ENCODE results near the gene POLK. TPM values are rescaled to one million over a fixed set of nuclear protein-coding genes. Genes with fewer than 3 reads are reported as not detected.
"Not testable (repeated sequence)": the region's sequence is repeated elsewhere in the genome, so short reads cannot be mapped to it uniquely, and the experiment has no call there.

Gene POLK
- total RNA-seq, 2 donors from 2014 or later, result 31.4 to 34.2 TPM

DNA sequence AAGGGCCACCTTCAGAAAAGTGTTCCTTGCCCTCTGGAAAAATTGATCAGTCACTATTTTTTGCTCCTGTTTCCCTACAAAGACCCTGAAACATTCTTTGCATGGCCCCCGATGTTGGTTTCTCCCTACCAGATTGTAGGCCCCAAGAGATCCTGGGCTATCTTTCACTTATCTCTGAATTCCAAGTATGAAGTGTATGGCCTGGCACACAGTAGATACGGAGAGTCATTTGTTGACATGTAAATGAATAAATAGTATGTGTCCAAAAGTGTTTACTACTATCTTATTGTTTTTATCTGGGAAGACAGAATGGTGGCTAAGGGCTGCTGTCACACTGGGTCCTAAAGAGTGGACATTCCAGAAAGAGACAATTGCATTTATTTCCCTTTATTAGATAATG is 92.1 kb downstream of the POLK start:
- no peaks in the 10 kb centered on the region for H3K27me3 Mint-ChIP-seq (ENCODE audit: low read depth)
- ATAC-seq (replicated peaks in 1 of 2), result no peak
- no peak overlapping the region for H3K27ac Mint-ChIP-seq
- H3K4me3 Mint-ChIP-seq, result no peak overlapping the region
- peaks cover 6% of the 10 kb centered on the region for H3K4me1 Mint-ChIP-seq (ENCODE audit: low read depth)
- peaks cover 4 to 8% of the 10 kb centered on the region in 2 donors for H3K36me3 Mint-ChIP-seq (ENCODE audit: insufficient read depth in 2 of 2)
- no peak for DNase-seq
- H3K9me3 Mint-ChIP-seq, result no peaks in the 10 kb centered on the region

- not testable (repeated sequence) for H3K9me3 Mint-ChIP-seq
Measured at GRCh38 chr5:75607341-75607740, 95.7 kb downstream of the POLK start.

DNA sequence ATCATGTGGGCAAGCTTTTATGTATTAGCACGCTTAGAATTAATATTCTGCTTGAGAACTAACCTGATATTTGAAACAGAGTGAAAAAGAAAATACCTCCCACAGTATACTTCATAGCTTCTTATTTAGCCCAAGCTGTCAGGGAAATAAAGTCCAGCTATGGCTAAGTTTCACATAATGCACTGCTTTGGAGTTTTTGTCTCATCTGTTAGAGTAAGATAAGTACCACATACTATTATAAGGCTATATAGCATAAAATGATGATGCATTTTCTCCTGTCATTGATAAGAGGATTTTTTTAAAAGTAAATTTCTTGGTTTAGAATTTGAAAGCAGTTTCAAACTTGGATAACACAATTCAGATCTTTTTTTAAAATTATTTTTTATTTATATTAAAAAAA is 97.2 kb downstream of the POLK start:
- H3K9me3 Mint-ChIP-seq, result no peaks in the 10 kb centered on the region
- DNase-seq (no peak), ATAC-seq (replicated peaks in 1 of 2) (no peak)
- peaks cover 2% of the 10 kb centered on the region in 2 donors for H3K36me3 Mint-ChIP-seq (ENCODE audit: insufficient read depth in 2 of 2)
- H3K27me3 Mint-ChIP-seq (ENCODE audit: low read depth), result peaks cover 29% of the 10 kb centered on the region
- no peak overlapping the region for H3K27ac Mint-ChIP-seq
- no peak overlapping the region for H3K4me3 Mint-ChIP-seq
- H3K4me1 Mint-ChIP-seq (ENCODE audit: low read depth), result peaks cover 5% of the 10 kb centered on the region

More at GRCh38 chr5:75607341-75607740, 95.7 kb downstream of the POLK start:
- H3K36me3 Mint-ChIP-seq (ENCODE audit: insufficient read depth in 2 of 2); H3K4me1 Mint-ChIP-seq (ENCODE audit: low read depth); DNase-seq; H3K27ac Mint-ChIP-seq; ATAC-seq (replicated peaks in 1 of 2); H3K4me3 Mint-ChIP-seq: not testable (repeated sequence)
- H3K27me3 Mint-ChIP-seq (ENCODE audit: low read depth), result peaks cover 20% of the 10 kb centered on the region

DNA sequence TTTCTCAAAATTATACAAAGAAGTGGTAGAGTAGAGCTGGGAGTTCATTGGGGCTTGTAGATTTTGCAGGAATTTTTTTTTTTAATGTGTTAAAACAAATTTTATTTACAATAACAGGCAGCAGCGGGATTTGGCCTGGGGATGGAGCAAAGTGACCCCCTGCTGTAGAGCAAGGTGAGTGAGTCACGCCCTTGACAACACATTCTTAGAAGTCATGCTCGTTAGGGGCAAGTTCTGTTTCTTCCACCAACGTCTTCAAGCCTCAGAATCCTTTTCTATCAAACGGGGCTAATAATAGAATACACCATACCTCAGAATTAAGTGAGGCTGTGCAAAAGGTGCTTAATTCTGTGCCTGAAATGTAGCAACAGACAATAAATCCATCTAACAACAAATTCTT is 98.5 kb downstream of the POLK start:
- peaks cover 29% of the 10 kb centered on the region for H3K27me3 Mint-ChIP-seq (ENCODE audit: low read depth)
- H3K4me3 Mint-ChIP-seq, result no peak overlapping the region
- H3K27ac Mint-ChIP-seq, result no peak overlapping the region
- no peaks in the 10 kb centered on the region for H3K9me3 Mint-ChIP-seq
- no peak for DNase-seq
- ATAC-seq (replicated peaks in 1 of 2), result no peak
- H3K4me1 Mint-ChIP-seq (ENCODE audit: low read depth), result peaks cover 5% of the 10 kb centered on the region
- peaks cover 0 to 2% of the 10 kb centered on the region in 2 donors for H3K36me3 Mint-ChIP-seq (ENCODE audit: insufficient read depth in 2 of 2)

DNA sequence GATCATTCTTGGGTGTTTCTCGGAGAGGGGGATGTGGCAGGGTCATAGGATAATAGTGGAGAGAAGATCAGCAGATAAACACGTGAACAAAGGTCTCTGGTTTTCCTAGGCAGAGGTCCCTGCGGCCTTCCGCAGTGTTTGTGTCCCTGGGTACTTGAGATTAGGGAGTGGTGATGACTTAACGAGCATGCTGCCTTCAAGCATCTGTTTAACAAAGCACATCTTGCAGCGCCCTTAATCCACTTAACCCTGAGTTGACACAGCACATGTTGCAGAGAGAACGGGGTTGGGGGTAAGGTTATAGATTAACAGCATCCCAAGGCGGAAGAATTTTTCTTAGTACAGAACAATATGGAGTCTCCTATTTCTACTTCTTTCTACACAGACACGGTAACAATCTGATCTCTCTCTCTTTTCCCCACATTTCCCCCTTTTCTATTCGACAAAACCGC is 99.2 kb downstream of the POLK start:
- Mint-ChIP-seq H3K27me3 (ENCODE audit: low read depth) (peaks cover 29% of the 10 kb centered on the region), H3K4me3 (peak overlapping the region in 1 of 2 donors; percentile 44)
- ATAC-seq (replicated peaks in 1 of 2); DNase-seq; H3K36me3 Mint-ChIP-seq (ENCODE audit: insufficient read depth in 2 of 2); H3K4me1 Mint-ChIP-seq (ENCODE audit: low read depth); H3K9me3 Mint-ChIP-seq; H3K27ac Mint-ChIP-seq: not testable (repeated sequence)

GRCh38 chr5:75611311-75612225 is 99.9 kb downstream of the POLK start, which contains the start of gene ANKDD1B:
ANKDD1B (plus strand) TSS chr5:75611453; CDS start chr5:75611635, 182 bp downstream.
- no peaks in the 10 kb centered on the region for H3K9me3 Mint-ChIP-seq
- ATAC-seq (replicated peaks in 1 of 2) (peak in 1 of 2 donors; percentile 43), DNase-seq (peak in 1 of 2 donors; percentile 7)
- H3K36me3 Mint-ChIP-seq (ENCODE audit: insufficient read depth in 2 of 2), result peaks cover 0 to 2% of the 10 kb centered on the region in 2 donors
- peaks cover 29% of the 10 kb centered on the region for H3K27me3 Mint-ChIP-seq (ENCODE audit: low read depth)
- no peak within 1 kb of the TSS for H3K27ac Mint-ChIP-seq
- peak within 1 kb of the TSS in 1 of 2 donors; percentile 44 for H3K4me3 Mint-ChIP-seq
- H3K4me1 Mint-ChIP-seq (ENCODE audit: low read depth), result peaks cover 5% of the 10 kb centered on the region

DNA sequence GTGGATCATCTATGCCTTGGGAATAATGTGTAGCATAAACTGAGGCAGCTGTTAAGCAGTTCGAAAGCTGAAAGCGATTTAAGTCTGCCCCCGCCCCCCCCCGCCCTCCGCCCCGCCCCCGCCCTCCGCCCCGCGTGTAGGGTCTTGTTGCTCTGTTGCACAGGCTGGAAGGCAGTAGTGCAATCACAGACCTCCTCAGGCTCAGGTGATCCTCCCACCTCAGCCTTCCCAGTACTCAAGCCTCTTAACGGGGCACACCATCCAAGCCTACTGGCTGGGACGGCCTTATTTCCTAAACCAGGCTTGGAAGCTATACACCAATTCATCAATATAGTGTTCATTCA is 100.5 kb downstream of the POLK start:
- peaks cover 0 to 2% of the 10 kb centered on the region in 2 donors for H3K36me3 Mint-ChIP-seq (ENCODE audit: insufficient read depth in 2 of 2)
- no peak for ATAC-seq (replicated peaks in 1 of 2)
- peaks cover 5% of the 10 kb centered on the region for H3K4me1 Mint-ChIP-seq (ENCODE audit: low read depth)
- no peaks in the 10 kb centered on the region for H3K9me3 Mint-ChIP-seq
- H3K27ac Mint-ChIP-seq, result no peak overlapping the region
- H3K27me3 Mint-ChIP-seq (ENCODE audit: low read depth), result peaks cover 29% of the 10 kb centered on the region
- no peak overlapping the region for H3K4me3 Mint-ChIP-seq
- no peak for DNase-seq

- no peak overlapping the region for H3K4me3 Mint-ChIP-seq
- H3K36me3 Mint-ChIP-seq (ENCODE audit: insufficient read depth in 2 of 2), result peaks cover 0 to 2% of the 10 kb centered on the region in 2 donors
- H3K4me1 Mint-ChIP-seq (ENCODE audit: low read depth), result peaks cover 5% of the 10 kb centered on the region
- no peak overlapping the region for H3K27ac Mint-ChIP-seq
- peaks cover 29% of the 10 kb centered on the region for H3K27me3 Mint-ChIP-seq (ENCODE audit: low read depth)
- no peak for DNase-seq
- H3K9me3 Mint-ChIP-seq, result no peaks in the 10 kb centered on the region
- no peak for ATAC-seq (replicated peaks in 1 of 2)
Measured at GRCh38 chr5:75612901-75613300, 101.2 kb downstream of the POLK start.

DNA sequence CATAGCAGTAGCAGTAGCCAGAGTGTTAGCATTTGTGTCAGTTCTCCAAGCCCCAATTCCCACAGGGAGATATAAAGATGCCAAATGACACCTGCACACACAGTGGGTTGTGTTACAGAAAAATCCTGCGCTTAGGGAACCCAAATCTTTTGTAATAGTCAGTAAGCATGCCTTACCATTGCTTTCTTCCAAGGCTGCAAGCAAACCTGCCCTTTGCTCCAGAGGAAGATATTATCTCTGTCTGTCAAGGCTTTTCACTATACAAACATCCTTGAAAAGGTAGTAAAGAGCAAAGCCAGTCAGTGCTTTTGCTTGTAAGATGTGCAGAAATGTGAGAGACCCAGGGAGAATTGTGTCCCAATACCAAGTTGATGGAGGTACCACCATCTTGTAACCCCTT is 102.5 kb downstream of the POLK start:
- peaks cover 5% of the 10 kb centered on the region for H3K4me1 Mint-ChIP-seq (ENCODE audit: low read depth)
- peaks cover 29% of the 10 kb centered on the region for H3K27me3 Mint-ChIP-seq (ENCODE audit: low read depth)
- no peak for ATAC-seq (replicated peaks in 1 of 2)
- H3K36me3 Mint-ChIP-seq (ENCODE audit: insufficient read depth in 2 of 2), result peaks cover 0 to 2% of the 10 kb centered on the region in 2 donors
- H3K4me3 Mint-ChIP-seq, result no peak overlapping the region
- H3K27ac Mint-ChIP-seq, result no peak overlapping the region
- DNase-seq, result no peak
- H3K9me3 Mint-ChIP-seq, result no peaks in the 10 kb centered on the region

DNA sequence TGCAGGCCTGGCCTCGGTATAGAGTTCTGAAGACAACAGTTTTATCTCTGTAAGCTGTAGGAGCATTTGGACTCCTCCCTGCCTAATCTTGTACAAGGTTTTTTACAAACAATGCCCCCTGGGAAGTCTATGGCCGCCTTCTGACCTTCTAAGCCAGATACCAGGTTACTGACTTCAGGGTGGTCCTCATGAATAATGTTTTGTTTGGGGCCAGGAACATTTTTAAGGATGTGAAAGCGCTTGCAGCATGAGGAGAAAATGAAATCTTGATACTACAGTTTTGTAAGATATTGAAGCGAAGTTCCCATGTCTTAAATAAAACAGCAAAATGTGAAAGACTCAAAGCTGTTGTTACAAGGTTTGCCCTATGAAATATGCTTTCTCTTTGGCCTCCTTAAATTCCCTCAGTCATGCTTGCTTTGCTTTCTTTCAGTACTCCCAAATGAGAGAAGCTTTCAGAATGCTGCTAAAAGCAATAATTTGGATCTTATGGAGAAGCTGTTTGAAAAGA is 104.7 kb downstream of the POLK start:
- Mint-ChIP-seq H3K27ac (no peak overlapping the region), H3K9me3 (no peaks in the 10 kb centered on the region), H3K27me3 (ENCODE audit: low read depth) (peaks cover 11% of the 10 kb centered on the region), H3K4me3 (no peak overlapping the region), H3K4me1 (ENCODE audit: low read depth) (no peaks in the 10 kb centered on the region), H3K36me3 (ENCODE audit: insufficient read depth in 2 of 2) (no peaks in the 10 kb centered on the region)
- no peak for ATAC-seq (replicated peaks in 1 of 2)
- no peak for DNase-seq

GRCh38 chr5:75616971-75617621 is 105.4 kb downstream of the POLK start:
- no peak for DNase-seq
- no peak for ATAC-seq (replicated peaks in 1 of 2)
- no peaks in the 10 kb centered on the region for H3K4me1 Mint-ChIP-seq (ENCODE audit: low read depth)
- peaks cover 11% of the 10 kb centered on the region for H3K27me3 Mint-ChIP-seq (ENCODE audit: low read depth)
- H3K36me3 Mint-ChIP-seq (ENCODE audit: insufficient read depth in 2 of 2), result no peaks in the 10 kb centered on the region
- H3K27ac Mint-ChIP-seq, result no peak overlapping the region
- H3K9me3 Mint-ChIP-seq, result no peaks in the 10 kb centered on the region
- no peak overlapping the region for H3K4me3 Mint-ChIP-seq

GRCh38 chr5:75617736-75618352 is 106.2 kb downstream of the POLK start:
- ATAC-seq (replicated peaks in 1 of 2) (no peak), DNase-seq (no peak)
- H3K9me3 Mint-ChIP-seq, result no peaks in the 10 kb centered on the region
- H3K27me3 Mint-ChIP-seq (ENCODE audit: low read depth), result peaks cover 4% of the 10 kb centered on the region
- no peaks in the 10 kb centered on the region for H3K36me3 Mint-ChIP-seq (ENCODE audit: insufficient read depth in 2 of 2)
- H3K27ac Mint-ChIP-seq, result no peak overlapping the region
- H3K4me3 Mint-ChIP-seq, result no peak overlapping the region
- H3K4me1 Mint-ChIP-seq (ENCODE audit: low read depth), result no peaks in the 10 kb centered on the region
